Prostate gland (tissue), 2 donors: ENCODE measurements around the gene EXD3.

Experiments
- POLR2A ChIP-seq: fragments of 450-650 bp; IDR thresholded peaks from one replicate; pipeline ENCODE4 v1.6.1; 2016; ENCODE audit warnings: antibody characterized with exemption, mild to moderate bottlenecking
- POLR2AphosphoS5 ChIP-seq: sonication (generic); formaldehyde crosslinking; IDR thresholded peaks from one replicate; pipeline ENCODE4 v1.6.1; 2017; ENCODE audit warnings: antibody characterized with exemption
- TF ChIP-seq, protein P1 (sequence below), 4 experiments: fragments of 200-600 bp in 2 of 4; fragments of 450-650 bp in 2 of 4; sonication (generic) in 2 of 4; IDR thresholded peaks; 1 replicate in 3 of 4; 2 replicates in 1 of 4; pipeline ENCODE4 v1.5.1; 2016 to 2019; ENCODE audit warnings: antibody characterized with exemption in 4 of 4, mild to moderate bottlenecking in 2 of 4, moderate library complexity in 2 of 4

DNA sequence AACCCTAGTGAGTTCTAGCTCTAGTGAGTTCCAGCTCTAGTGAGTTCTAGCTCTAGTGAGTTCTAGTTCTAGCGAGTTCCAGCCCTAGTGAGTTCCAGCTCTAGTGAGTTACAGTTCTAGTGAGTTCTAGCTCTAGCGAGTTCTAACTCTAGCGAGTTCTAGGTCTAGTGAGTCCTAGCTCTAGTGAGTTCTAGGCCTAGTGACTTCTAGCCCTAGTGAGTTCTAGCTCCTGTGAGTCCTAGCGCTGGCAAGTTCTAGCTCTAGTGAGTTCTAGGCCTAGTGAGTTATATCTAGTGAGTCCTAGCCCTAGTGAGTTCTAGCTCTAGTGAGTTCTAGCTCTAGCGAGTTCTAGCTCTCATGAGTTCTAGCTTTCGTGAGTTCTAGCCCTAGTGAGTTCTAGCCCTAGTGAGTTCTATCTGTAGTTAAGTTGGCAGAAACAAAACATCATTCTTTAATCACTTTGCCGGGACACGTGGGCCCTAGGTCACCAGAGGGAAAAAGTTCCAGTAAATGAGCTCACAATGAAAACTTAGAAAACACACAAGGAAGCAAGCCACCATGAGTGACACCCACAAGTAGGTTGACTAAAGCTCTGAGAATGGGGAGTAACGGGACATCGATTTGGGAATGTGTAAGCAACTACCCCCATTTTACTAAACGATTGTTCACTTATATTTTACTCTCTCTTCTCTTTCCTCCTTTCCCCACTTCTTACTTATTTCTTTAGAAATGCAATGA is 47.5 kb downstream of the EXD3 start:
- TF ChIP-seq, protein P1, sequence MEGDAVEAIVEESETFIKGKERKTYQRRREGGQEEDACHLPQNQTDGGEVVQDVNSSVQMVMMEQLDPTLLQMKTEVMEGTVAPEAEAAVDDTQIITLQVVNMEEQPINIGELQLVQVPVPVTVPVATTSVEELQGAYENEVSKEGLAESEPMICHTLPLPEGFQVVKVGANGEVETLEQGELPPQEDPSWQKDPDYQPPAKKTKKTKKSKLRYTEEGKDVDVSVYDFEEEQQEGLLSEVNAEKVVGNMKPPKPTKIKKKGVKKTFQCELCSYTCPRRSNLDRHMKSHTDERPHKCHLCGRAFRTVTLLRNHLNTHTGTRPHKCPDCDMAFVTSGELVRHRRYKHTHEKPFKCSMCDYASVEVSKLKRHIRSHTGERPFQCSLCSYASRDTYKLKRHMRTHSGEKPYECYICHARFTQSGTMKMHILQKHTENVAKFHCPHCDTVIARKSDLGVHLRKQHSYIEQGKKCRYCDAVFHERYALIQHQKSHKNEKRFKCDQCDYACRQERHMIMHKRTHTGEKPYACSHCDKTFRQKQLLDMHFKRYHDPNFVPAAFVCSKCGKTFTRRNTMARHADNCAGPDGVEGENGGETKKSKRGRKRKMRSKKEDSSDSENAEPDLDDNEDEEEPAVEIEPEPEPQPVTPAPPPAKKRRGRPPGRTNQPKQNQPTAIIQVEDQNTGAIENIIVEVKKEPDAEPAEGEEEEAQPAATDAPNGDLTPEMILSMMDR (IDR thresholded peaks at IDR 0.05), result no peak
- no peak for TF ChIP-seq POLR2A
- no peak for TF ChIP-seq POLR2AphosphoS5
